ENCODE measurements around the gene SLC34A3. TPM values are rescaled to one million over a fixed set of nuclear protein-coding genes. Genes with fewer than 3 reads are reported as not detected.

Gene SLC34A3
- total and polyA plus RNA-seq, 2 of the 8 experiments (the other 6 are each of a cell fraction or from before 2014, with no cell fraction given): 0.08 TPM; not detected in 1

GRCh38 chr9:137192448-137192780 lies 38.3 kb upstream of the SLC34A3 start (continued):
- TF ChIP-seq CHD7 (IDR thresholded peaks at IDR 0.05; ENCODE audit: insufficient replicate concordance, low read length): no peak
- no peak for TF ChIP-seq MAFK (IDR thresholded peaks at IDR 0.05; ENCODE audit: low read depth, low read length)
- no peak for TF ChIP-seq EGR1 (IDR thresholded peaks at IDR 0.05; ENCODE audit: borderline replicate concordance, low read depth, low read length)

Measured in H1 (cell line).